GM12874 (cell line): ENCODE data around the gene SWI5.

Source experiments
- TF ChIP-seq, protein P1 (sequence below): IDR thresholded peaks from 2 replicates; pipeline ENCODE4 v1.5.1; 2011; ENCODE audit warnings: low read depth, mild to moderate bottlenecking, control low read depth, low read length, moderate library complexity; ENCODE audit not compliant: insufficient read depth

The SWI5 gene

DNA sequence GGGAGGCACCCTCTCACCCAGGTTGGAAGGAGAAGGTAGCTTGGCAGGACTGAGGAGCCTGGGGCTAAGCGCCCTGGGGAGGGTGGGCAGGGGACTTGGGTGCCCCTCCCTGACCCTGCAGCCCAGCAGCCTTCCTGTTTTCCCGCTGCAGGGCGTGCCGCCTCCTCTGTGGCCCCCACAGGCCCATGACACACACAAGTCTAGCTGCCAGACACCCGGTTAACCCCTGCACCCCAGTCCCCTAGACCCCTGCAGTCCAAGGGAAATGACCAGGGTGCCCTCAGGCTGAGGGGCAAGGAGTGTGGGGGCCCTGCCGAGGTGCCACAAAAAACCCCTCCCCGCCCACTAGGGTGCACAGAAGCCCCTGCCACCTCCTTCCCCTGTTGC, 33.3 kb upstream of the SWI5 start:
- TF ChIP-seq, protein P1, sequence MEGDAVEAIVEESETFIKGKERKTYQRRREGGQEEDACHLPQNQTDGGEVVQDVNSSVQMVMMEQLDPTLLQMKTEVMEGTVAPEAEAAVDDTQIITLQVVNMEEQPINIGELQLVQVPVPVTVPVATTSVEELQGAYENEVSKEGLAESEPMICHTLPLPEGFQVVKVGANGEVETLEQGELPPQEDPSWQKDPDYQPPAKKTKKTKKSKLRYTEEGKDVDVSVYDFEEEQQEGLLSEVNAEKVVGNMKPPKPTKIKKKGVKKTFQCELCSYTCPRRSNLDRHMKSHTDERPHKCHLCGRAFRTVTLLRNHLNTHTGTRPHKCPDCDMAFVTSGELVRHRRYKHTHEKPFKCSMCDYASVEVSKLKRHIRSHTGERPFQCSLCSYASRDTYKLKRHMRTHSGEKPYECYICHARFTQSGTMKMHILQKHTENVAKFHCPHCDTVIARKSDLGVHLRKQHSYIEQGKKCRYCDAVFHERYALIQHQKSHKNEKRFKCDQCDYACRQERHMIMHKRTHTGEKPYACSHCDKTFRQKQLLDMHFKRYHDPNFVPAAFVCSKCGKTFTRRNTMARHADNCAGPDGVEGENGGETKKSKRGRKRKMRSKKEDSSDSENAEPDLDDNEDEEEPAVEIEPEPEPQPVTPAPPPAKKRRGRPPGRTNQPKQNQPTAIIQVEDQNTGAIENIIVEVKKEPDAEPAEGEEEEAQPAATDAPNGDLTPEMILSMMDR, result no peak

- TF ChIP-seq, protein P1, result no peak
Measured at GRCh38 chr9:128243215-128244018, 32.7 kb upstream of the SWI5 start.

DNA sequence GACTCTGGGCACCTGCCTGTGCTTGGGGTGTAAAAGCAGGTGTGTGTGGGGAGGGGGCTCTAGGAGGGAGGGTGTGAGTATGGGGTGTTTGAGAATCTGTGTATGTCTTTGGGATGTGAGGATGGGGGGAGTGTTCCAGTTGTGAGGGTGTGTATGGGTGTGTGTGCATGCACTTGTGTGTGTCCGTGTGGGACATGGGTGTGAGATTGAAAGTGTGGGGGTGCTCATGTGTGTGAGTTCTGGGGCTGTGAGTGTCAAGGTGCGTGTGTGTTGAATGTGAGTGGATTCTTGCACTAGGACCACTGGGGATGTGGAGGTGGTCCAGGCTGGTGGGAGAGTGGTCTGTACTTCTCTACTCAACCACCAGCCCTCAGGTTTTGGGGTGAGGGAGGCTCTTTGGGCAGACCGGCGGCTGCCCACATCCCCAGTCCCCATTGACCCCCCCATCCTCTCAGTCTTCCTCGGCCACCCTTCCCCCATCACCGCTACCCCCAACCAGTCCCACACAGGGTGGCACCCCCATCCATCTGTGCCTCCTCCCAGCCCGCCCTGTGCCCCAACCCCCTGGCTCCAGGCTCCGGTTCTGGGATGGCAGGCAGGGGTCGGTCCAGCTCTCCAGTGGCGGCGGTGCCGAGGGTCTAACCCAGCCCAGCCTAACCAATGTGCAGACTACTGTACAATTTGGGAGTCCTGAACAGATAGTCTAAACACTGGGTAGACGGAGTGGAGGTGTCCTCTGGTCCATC, 31.8 kb upstream of the SWI5 start:
- TF ChIP-seq, protein P1, result no peak

GRCh38 chr9:128244837-128245231, 31.2 kb upstream of the SWI5 start:
- TF ChIP-seq, protein P1, result no peak

- TF ChIP-seq, protein P1, result no peak
Measured at GRCh38 chr9:128245421-128246151, 30.5 kb upstream of the SWI5 start.

GRCh38 chr9:128246471-128246870, 29.6 kb upstream of the SWI5 start:
- TF ChIP-seq, protein P1, result no peak

GRCh38 chr9:128247226-128247803, 28.8 kb upstream of the SWI5 start:
- TF ChIP-seq, protein P1, result no peak
